A673 (cell line): Measurements from ENCODE around the gene ST6GALNAC5. TPM values are rescaled to one million over a fixed set of nuclear protein-coding genes. Genes with fewer than 3 reads are reported as not detected.
"Not testable (repeated sequence)": the region's sequence is repeated elsewhere in the genome, so short reads cannot be mapped to it uniquely, and the experiment has no call there.

Source experiments
- BruUV-seq: library from RNA; stranded (reverse); fragments of 400-500 nt; replicated peaks from 2 replicates; lab custom pipeline; 2021; lab: Mats Ljungman, UMichigan
- CTCF ChIA-PET: fragments of 300-600 bp; sonication (Branson Sonifier 250); formaldehyde crosslinking; loops from one replicate; lab custom pipeline; 2022; ENCODE audit warnings: antibody characterized with exemption; lab: Charles Lee
- POLR2A ChIA-PET: fragments of 300-600 bp; sonication (Branson Sonifier 250); formaldehyde crosslinking; loops from one replicate; lab custom pipeline; 2022; ENCODE audit warnings: antibody characterized with exemption; ENCODE audit not compliant: low non-redundant PET; lab: Charles Lee
- DNase-seq: peaks from one replicate; pipeline ENCODE4 v3.0.0-alpha.2; 2015; ENCODE audit warnings: low spot score
- H3K27ac ChIP-seq: fragments of 200-600 bp; sonication (generic); 2 replicates; pipeline ENCODE4 v1.5.1; 2016; ENCODE audit warnings: mixed run types, low read depth, mild to moderate bottlenecking, mixed read lengths, antibody characterized with exemption, low read length; ENCODE audit not compliant: poor library complexity, severe bottlenecking
- H3K27me3 ChIP-seq: fragments of 200-600 bp; sonication (generic); replicated peaks from 2 replicates; pipeline ENCODE4 v1.6.1; 2017; ENCODE audit warnings: mixed run types, low read depth, mild to moderate bottlenecking, mixed read lengths, antibody characterized with exemption, low read length; ENCODE audit not compliant: insufficient read depth, poor library complexity
- H3K36me3 ChIP-seq: fragments of 200-600 bp; sonication (generic); 2 replicates; pipeline ENCODE4 v1.6.1; 2016; ENCODE audit warnings: mixed run types, mild to moderate bottlenecking, mixed read lengths, antibody characterized with exemption, low read length; ENCODE audit not compliant: insufficient read depth, poor library complexity, severe bottlenecking
- H3K4me1 ChIP-seq: fragments of 200-600 bp; sonication (generic); 2 replicates; pipeline ENCODE4 v1.6.1; 2017; ENCODE audit warnings: mixed run types, mild to moderate bottlenecking, mixed read lengths, antibody characterized with exemption, low read length; ENCODE audit not compliant: insufficient read depth, poor library complexity, severe bottlenecking
- H3K4me3 ChIP-seq: fragments of 200-600 bp; sonication (generic); 2 replicates; pipeline ENCODE4 v1.5.1; 2016; ENCODE audit warnings: low read depth, mixed run types, mild to moderate bottlenecking, mixed read lengths, low read length; ENCODE audit not compliant: poor library complexity, severe bottlenecking
- H3K9me3 ChIP-seq: fragments of 200-600 bp; sonication (generic); 2 replicates; pipeline ENCODE4 v1.6.1; 2016; ENCODE audit warnings: mixed run types, low read depth, mild to moderate bottlenecking, mixed read lengths, antibody characterized with exemption, low read length; ENCODE audit not compliant: poor library complexity, severe bottlenecking
- EZH2 ChIP-seq: fragments of 200-600 bp; sonication (generic); IDR thresholded peaks from 2 replicates; pipeline ENCODE4 v1.6.1; 2017; ENCODE audit warnings: borderline replicate concordance, low read depth, mild to moderate bottlenecking, mixed read lengths, antibody characterized with exemption, low read length; ENCODE audit not compliant: poor library complexity, severe bottlenecking
- intact Hi-C: fragments of 100-400 bp; cut with micrococcal nuclease; formaldehyde crosslinking; loops from one replicate; pipeline ENCODE4 v1.10.0; 2022; ENCODE audit not compliant: unreplicated experiment
- total RNA-seq: library from RNA; stranded (reverse); gene quantifications from 2 replicates; pipeline ENCODE4 v1.2.3, GENCODE V29; 2021
- TF ChIP-seq, protein P1 (sequence below): fragments of 300-800, 200-600 bp; sonication (generic); conservative IDR thresholded peaks from 2 replicates; pipeline ENCODE4 v1.5.1; 2017; ENCODE audit warnings: low read depth, mild to moderate bottlenecking, antibody characterized with exemption, low read length, moderate library complexity, mixed read lengths

The ST6GALNAC5 gene
- total RNA-seq, 1 experiment from 2014 or later = not detected

DNA sequence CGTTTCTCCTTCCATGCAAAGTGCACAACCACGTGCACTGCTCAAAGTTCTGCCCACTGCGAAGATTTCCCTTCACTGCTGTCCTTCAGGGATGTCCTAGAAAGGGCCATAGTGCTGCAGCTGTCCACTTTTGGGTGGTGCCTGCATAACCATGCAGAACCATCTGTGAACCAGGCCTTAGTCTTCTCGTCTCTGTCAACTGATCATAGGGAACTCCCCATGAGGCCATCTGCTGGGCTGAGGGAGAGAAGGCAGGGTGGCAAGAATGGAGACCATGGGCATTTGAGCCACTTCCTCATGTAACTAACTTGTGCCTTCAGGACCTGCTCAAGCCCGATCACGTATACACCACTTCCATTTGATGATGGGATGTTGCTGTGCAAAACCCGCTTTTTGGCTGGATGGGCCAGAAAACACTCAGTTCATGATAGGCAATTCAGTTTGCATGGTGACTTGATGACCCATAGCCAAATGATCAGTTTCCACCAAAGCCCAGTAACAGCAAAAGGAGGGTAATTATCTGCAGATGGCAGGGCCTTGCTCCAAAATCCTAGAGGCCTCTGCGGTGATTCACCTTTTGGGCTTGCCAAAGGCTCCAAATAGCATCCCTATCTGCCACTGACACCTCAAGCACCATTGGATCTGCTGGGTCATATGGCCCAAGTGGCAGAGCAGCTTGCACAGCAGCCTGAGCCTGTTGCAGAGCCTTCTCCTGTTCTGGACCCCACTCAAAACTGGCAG lies 9.5 kb downstream of the ST6GALNAC5 start:
- no peaks in the 10 kb centered on the region for H3K9me3 ChIP-seq
- CTCF ChIA-PET = no interaction called here

DNA sequence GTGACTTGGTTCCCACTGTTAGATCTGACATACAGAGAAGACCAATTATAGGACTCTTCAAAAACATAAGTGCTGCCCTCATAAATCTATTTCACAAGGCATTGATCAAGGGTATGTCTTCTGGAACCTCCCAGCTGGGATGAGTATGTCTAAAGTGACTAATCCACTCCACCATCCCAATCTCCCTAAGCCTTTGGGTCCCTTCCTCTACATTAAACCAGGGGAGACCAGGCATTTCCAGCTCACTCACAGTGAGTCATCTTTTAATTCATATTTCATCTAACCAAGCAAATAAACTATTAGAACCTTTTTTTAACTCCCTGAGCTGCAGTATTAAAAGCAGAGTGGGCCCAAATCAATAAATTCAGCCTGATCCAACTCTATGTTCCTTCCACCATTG lies 11.7 kb downstream of the ST6GALNAC5 start:
- BruUV-seq, CTCF ChIA-PET, intact Hi-C loops, H3K27me3 ChIP-seq, H3K36me3 ChIP-seq, POLR2A ChIA-PET, H3K9me3 ChIP-seq, H3K27ac ChIP-seq, H3K4me3 ChIP-seq, H3K4me1 ChIP-seq, DNase-seq: not testable (repeated sequence)

More for the DNA sequence above, 9.5 kb downstream of the ST6GALNAC5 start:
- no peaks in the 10 kb centered on the region for H3K4me1 ChIP-seq
- no peaks in the 10 kb centered on the region for H3K36me3 ChIP-seq
- POLR2A ChIA-PET = no interaction called here
- H3K27me3 ChIP-seq = no peaks in the 10 kb centered on the region
- DNase-seq = no peak
- H3K4me3 ChIP-seq = no peak overlapping the region
- intact Hi-C loops = no loop called here
- BruUV-seq = no TSS peak
- TF ChIP-seq, protein P1, sequence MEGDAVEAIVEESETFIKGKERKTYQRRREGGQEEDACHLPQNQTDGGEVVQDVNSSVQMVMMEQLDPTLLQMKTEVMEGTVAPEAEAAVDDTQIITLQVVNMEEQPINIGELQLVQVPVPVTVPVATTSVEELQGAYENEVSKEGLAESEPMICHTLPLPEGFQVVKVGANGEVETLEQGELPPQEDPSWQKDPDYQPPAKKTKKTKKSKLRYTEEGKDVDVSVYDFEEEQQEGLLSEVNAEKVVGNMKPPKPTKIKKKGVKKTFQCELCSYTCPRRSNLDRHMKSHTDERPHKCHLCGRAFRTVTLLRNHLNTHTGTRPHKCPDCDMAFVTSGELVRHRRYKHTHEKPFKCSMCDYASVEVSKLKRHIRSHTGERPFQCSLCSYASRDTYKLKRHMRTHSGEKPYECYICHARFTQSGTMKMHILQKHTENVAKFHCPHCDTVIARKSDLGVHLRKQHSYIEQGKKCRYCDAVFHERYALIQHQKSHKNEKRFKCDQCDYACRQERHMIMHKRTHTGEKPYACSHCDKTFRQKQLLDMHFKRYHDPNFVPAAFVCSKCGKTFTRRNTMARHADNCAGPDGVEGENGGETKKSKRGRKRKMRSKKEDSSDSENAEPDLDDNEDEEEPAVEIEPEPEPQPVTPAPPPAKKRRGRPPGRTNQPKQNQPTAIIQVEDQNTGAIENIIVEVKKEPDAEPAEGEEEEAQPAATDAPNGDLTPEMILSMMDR = no peak
- no peak for TF ChIP-seq EZH2
- H3K27ac ChIP-seq = no peak overlapping the region

DNA sequence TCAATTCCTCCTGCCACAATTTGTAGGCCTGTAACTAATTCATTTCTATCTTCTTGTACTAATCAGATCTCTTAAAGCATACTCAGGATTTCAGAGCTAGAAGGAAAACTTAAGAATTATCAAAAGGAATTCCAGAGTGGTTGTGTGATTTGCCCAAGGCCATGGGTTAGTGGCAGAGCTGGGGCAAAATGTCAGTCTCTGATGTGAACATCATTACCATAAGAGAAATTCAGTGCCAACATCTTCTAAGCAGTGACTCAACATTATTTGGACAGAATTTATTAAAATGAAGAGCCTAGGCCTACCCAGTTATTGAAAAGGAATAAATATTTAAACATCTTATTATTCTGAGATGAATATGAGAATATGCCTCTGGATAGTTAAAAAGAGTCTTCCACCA lies 14.5 kb downstream of the ST6GALNAC5 start:
- no peak overlapping the region for H3K27ac ChIP-seq
- TF ChIP-seq EZH2 = no peak
- TF ChIP-seq, protein P1 = no peak
- no peaks in the 10 kb centered on the region for H3K36me3 ChIP-seq
- H3K4me1 ChIP-seq = no peaks in the 10 kb centered on the region
- H3K4me3 ChIP-seq = no peak overlapping the region
- peaks cover 9% of the 10 kb centered on the region for H3K27me3 ChIP-seq
- intact Hi-C loops = no loop called here
- H3K9me3 ChIP-seq = no peaks in the 10 kb centered on the region
- ChIA-PET CTCF (no interaction called here), POLR2A (no interaction called here)
- no peak for DNase-seq
- no TSS peak for BruUV-seq

DNA sequence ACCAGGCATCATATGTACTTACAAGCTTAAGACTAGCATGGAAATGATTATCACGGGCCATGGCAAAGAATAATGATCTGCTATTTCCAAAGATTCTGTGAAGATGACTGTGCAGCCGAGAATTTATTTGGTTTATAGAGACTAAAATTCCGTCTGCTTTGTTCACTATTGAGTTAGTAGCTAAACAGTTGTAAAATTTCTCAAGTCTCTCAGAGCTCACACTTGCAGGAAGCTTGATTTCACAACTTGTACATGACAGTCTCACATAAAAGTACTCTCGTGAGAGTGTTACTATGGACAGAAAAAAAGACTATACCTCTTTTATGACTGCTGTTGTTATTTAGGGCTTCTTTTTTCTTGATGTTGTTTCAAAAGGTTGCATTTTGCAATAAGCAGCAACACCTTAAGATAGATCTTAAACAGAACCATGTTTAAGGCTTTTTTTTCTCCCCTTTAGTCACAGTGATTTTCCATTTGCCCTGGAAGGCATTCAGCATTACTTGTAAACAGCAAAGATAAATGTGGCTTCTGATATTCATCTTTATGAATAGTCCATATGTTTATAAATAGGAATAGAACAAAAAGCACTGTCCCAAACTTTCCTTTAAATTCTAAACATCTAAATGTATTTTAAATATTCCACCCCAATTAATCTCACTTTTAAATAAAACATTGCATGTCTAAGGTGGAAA lies 24.8 kb downstream of the ST6GALNAC5 start:
- Histone ChIP-seq H3K4me1 (no peaks in the 10 kb centered on the region), H3K36me3 (no peaks in the 10 kb centered on the region), H3K9me3 (peaks cover 3% of the 10 kb centered on the region), H3K27me3 (peaks cover 6% of the 10 kb centered on the region), H3K4me3 (no peak overlapping the region), H3K27ac (no peak overlapping the region)
- CTCF ChIA-PET = no interaction called here
- POLR2A ChIA-PET = no interaction called here
- no TSS peak for BruUV-seq
- intact Hi-C loops = no loop called here
- DNase-seq = no peak
- TF ChIP-seq EZH2 = no peak
- TF ChIP-seq, protein P1 = no peak
